CD4-positive, alpha-beta memory T cell (primary cell): ENCODE results near the gene SLC41A3. TPM values are rescaled to one million over a fixed set of nuclear protein-coding genes. Genes with fewer than 3 reads are reported as not detected.

Experiments used
- CTCF ChIA-PET: fragments of 350-600 bp; sonication (Branson Sonifier 250); formaldehyde crosslinking; loops from one replicate; lab custom pipeline; 2021; ENCODE audit warnings: inconsistent platforms; ENCODE audit not compliant: partially characterized antibody; lab: Charles Lee
- POLR2A ChIA-PET: fragments of 350-600 bp; sonication (Branson Sonifier 250); formaldehyde crosslinking; loops from one replicate; lab custom pipeline; 2021; ENCODE audit not compliant: partially characterized antibody; lab: Charles Lee
- DNase-seq, 5 donors: peaks; one replicate each; pipeline versions ENCODE4 v3.0.0 to v3.0.0-alpha.2; 2020 to 2022; ENCODE audit warnings: mixed read lengths in 1 of 5
- H3K27ac ChIP-seq: one replicate; pipeline ENCODE4 v1.7.0; 2013; ENCODE audit warnings: low read depth, low read length
- H3K27me3 ChIP-seq: 2 replicates; pipeline ENCODE4 v1.7.0; 2013; ENCODE audit warnings: mild to moderate bottlenecking, low read length, moderate library complexity; ENCODE audit not compliant: insufficient read depth
- H3K36me3 ChIP-seq: 2 replicates; pipeline ENCODE4 v1.7.0; 2013; ENCODE audit warnings: mild to moderate bottlenecking, low read length, moderate library complexity; ENCODE audit not compliant: insufficient read depth
- H3K4me1 ChIP-seq: 2 replicates; pipeline ENCODE4 v1.7.0; 2013; ENCODE audit warnings: mild to moderate bottlenecking, low read length, moderate library complexity; ENCODE audit not compliant: insufficient read depth
- H3K4me3 ChIP-seq, 2 donors: one replicate each; pipeline ENCODE4 v1.7.0; 2013; ENCODE audit warnings: low read length in 2 of 2, mild to moderate bottlenecking in 1 of 2
- H3K9me3 ChIP-seq, 2 donors: one replicate each; pipeline ENCODE4 v1.7.0; 2013; ENCODE audit warnings: low read length in 2 of 2, control low read depth in 1 of 2; ENCODE audit not compliant: control insufficient read depth in 1 of 2
- H3K27ac Mint-ChIP-seq, 7 donors: one replicate each; pipeline ENCODE4 v1.8.0; 2020 to 2021; ENCODE audit warnings: mixed read lengths in 7 of 7, mild to moderate bottlenecking in 6 of 7, inconsistent platforms in 3 of 7, moderate library complexity in 3 of 7
- H3K27me3 Mint-ChIP-seq, 2 donors: one replicate each; pipeline ENCODE4 v1.8.0; 2020 to 2021; ENCODE audit warnings: mixed read lengths in 2 of 2
- H3K36me3 Mint-ChIP-seq, 2 donors: one replicate each; pipeline ENCODE4 v1.8.0; 2020 to 2021; ENCODE audit warnings: mixed read lengths in 2 of 2, inconsistent platforms in 1 of 2, mild to moderate bottlenecking in 1 of 2
- H3K4me1 Mint-ChIP-seq, 4 donors: one replicate each; pipeline ENCODE4 v1.8.0; 2020 to 2021; ENCODE audit warnings: mixed read lengths in 4 of 4, mild to moderate bottlenecking in 1 of 4
- H3K4me3 Mint-ChIP-seq, 8 donors: one replicate each; pipeline ENCODE4 v1.8.0; 2020 to 2021; ENCODE audit warnings: mixed read lengths in 8 of 8, mild to moderate bottlenecking in 7 of 8, moderate library complexity in 6 of 8, inconsistent platforms in 3 of 8
- H3K9me3 Mint-ChIP-seq, 8 donors: one replicate each; pipeline ENCODE4 v1.8.0; 2020 to 2021; ENCODE audit warnings: mixed read lengths in 8 of 8, mild to moderate bottlenecking in 5 of 8, inconsistent platforms in 3 of 8, moderate library complexity in 1 of 8
- intact Hi-C: fragments of 100-400 bp; cut with micrococcal nuclease; formaldehyde crosslinking; loops from one replicate; pipeline ENCODE4 v1.15.1; 2023
- polyA plus RNA-seq, 2 donors: library from polyadenylated mRNA; unstranded; fragments of 300-500 nt; fragmentation: Illumina TruSeq; gene quantifications; one replicate each; pipeline ENCODE4 v1.2.3, GENCODE V29; 2021
- total RNA-seq, 2 experiments: library from RNA; stranded (reverse); gene quantifications; one replicate each; pipeline ENCODE4 v1.2.3, GENCODE V29; 2021

The SLC41A3 gene
- total and polyA plus RNA-seq, 4 experiments from 2014 or later: 22.5 to 41.2 (median 32.8) TPM

DNA sequence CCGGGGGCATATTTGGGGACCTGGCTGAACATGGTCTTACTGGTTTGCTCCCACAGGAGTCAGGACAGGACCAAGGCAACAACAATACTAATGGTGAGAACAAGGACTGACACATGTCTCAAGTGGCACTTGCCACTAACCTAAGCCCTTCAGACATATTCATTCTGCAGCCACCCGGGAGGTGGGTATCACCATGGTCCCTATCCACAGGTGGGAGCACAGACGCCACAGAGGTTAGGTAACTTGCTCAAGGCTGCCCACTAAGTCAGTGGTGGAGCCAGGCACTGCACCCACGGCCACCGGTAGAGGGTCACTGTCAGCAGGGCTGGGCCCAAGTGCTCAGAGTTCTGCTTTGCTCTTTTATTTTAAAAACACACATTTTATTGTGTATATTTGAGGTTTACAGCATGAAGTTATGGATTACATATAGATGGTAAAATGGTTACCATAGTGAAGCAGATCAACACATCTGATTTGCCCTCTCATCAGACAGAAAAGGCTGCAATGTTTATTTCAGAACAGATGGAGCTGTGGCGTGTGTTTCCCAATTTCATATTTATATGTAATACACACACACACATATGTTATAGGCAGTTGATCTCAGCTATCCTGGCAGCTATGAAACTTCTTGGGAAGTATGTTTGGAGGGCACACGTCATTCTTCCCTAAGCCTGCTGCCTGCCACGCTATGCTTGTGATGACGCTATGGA, 30.0 kb upstream of the SLC41A3 start:
- Histone ChIP-seq H3K9me3 (no peaks in the 10 kb centered on the region), H3K27me3 (no peaks in the 10 kb centered on the region), H3K4me1 (no peaks in the 10 kb centered on the region), H3K4me3 (no peak overlapping the region), H3K27ac (no peak overlapping the region), H3K36me3 (no peaks in the 10 kb centered on the region)
- Mint-ChIP-seq H3K27me3 (no peaks in the 10 kb centered on the region), H3K36me3 (no peaks in the 10 kb centered on the region), H3K4me3 (no peak overlapping the region), H3K9me3 (no peaks in the 10 kb centered on the region), H3K27ac (no peak overlapping the region), H3K4me1 (no peaks in the 10 kb centered on the region)
- DNase-seq: no peak
- POLR2A ChIA-PET: no interaction called here
- intact Hi-C loops: no loop called here
- CTCF ChIA-PET: no interaction called here

GRCh38 chr3:126113238-126113555, 29.3 kb upstream of the SLC41A3 start:
- Mint-ChIP-seq H3K27me3 (no peaks in the 10 kb centered on the region), H3K36me3 (no peaks in the 10 kb centered on the region), H3K9me3 (no peaks in the 10 kb centered on the region), H3K4me1 (no peaks in the 10 kb centered on the region), H3K4me3 (no peak overlapping the region), H3K27ac (no peak overlapping the region)
- POLR2A ChIA-PET: no interaction called here
- H3K4me3 ChIP-seq: no peak overlapping the region
- no peaks in the 10 kb centered on the region for H3K9me3 ChIP-seq
- H3K27ac ChIP-seq: no peak overlapping the region
- intact Hi-C loops: no loop called here
- H3K36me3 ChIP-seq: no peaks in the 10 kb centered on the region
- CTCF ChIA-PET: no interaction called here
- no peaks in the 10 kb centered on the region for H3K27me3 ChIP-seq
- no peaks in the 10 kb centered on the region for H3K4me1 ChIP-seq
- DNase-seq: no peak

GRCh38 chr3:126112531-126113237, 28.8 kb upstream of the SLC41A3 start:
- Histone ChIP-seq H3K27ac (no peak overlapping the region), H3K4me3 (no peak overlapping the region), H3K4me1 (no peaks in the 10 kb centered on the region), H3K9me3 (no peaks in the 10 kb centered on the region), H3K36me3 (no peaks in the 10 kb centered on the region), H3K27me3 (no peaks in the 10 kb centered on the region)
- Mint-ChIP-seq H3K4me3 (no peak overlapping the region), H3K4me1 (no peaks in the 10 kb centered on the region), H3K9me3 (no peaks in the 10 kb centered on the region), H3K36me3 (no peaks in the 10 kb centered on the region), H3K27ac (peak overlapping the region in 1 of 7 donors; percentile 23), H3K27me3 (no peaks in the 10 kb centered on the region)
- POLR2A ChIA-PET: no interaction called here
- no peak for DNase-seq
- intact Hi-C loops: no loop called here
- CTCF ChIA-PET: no interaction called here

- no peaks in the 10 kb centered on the region for H3K4me1 ChIP-seq
- Mint-ChIP-seq H3K9me3 (no peaks in the 10 kb centered on the region), H3K27ac (peak overlapping the region in 1 of 7 donors; percentile 23), H3K36me3 (no peaks in the 10 kb centered on the region), H3K27me3 (no peaks in the 10 kb centered on the region), H3K4me3 (no peak overlapping the region), H3K4me1 (no peaks in the 10 kb centered on the region)
- no peaks in the 10 kb centered on the region for H3K27me3 ChIP-seq
- H3K9me3 ChIP-seq: no peaks in the 10 kb centered on the region
- H3K4me3 ChIP-seq: no peak overlapping the region
- intact Hi-C loops: no loop called here
- ChIA-PET CTCF (no interaction called here), POLR2A (no interaction called here)
- no peak overlapping the region for H3K27ac ChIP-seq
- H3K36me3 ChIP-seq: no peaks in the 10 kb centered on the region
- DNase-seq: no peak
Observed at GRCh38 chr3:126111566-126112475, 27.9 kb upstream of the SLC41A3 start.

- Mint-ChIP-seq H3K27ac (no peak overlapping the region), H3K4me1 (no peaks in the 10 kb centered on the region), H3K27me3 (no peaks in the 10 kb centered on the region), H3K36me3 (no peaks in the 10 kb centered on the region), H3K4me3 (no peak overlapping the region), H3K9me3 (no peaks in the 10 kb centered on the region)
- POLR2A ChIA-PET: no interaction called here
- intact Hi-C loops: no loop called here
- CTCF ChIA-PET: no interaction called here
- Histone ChIP-seq H3K27me3 (no peaks in the 10 kb centered on the region), H3K9me3 (no peaks in the 10 kb centered on the region), H3K27ac (no peak overlapping the region), H3K4me3 (no peak overlapping the region), H3K4me1 (no peaks in the 10 kb centered on the region), H3K36me3 (no peaks in the 10 kb centered on the region)
- DNase-seq: no peak
Observed at GRCh38 chr3:126111126-126111551, 27.2 kb upstream of the SLC41A3 start.

GRCh38 chr3:126110431-126111125, 26.7 kb upstream of the SLC41A3 start:
- Histone ChIP-seq H3K4me1 (no peaks in the 10 kb centered on the region), H3K36me3 (no peaks in the 10 kb centered on the region), H3K4me3 (no peak overlapping the region), H3K27me3 (no peaks in the 10 kb centered on the region), H3K27ac (no peak overlapping the region), H3K9me3 (no peaks in the 10 kb centered on the region)
- no peaks in the 10 kb centered on the region for H3K27me3 Mint-ChIP-seq
- ChIA-PET CTCF (no interaction called here), POLR2A (no interaction called here)
- H3K9me3 Mint-ChIP-seq: no peaks in the 10 kb centered on the region
- no peaks in the 10 kb centered on the region for H3K36me3 Mint-ChIP-seq
- no peak overlapping the region for H3K4me3 Mint-ChIP-seq
- intact Hi-C loops: no loop called here
- no peak overlapping the region for H3K27ac Mint-ChIP-seq
- DNase-seq: no peak
- H3K4me1 Mint-ChIP-seq: no peaks in the 10 kb centered on the region

DNA sequence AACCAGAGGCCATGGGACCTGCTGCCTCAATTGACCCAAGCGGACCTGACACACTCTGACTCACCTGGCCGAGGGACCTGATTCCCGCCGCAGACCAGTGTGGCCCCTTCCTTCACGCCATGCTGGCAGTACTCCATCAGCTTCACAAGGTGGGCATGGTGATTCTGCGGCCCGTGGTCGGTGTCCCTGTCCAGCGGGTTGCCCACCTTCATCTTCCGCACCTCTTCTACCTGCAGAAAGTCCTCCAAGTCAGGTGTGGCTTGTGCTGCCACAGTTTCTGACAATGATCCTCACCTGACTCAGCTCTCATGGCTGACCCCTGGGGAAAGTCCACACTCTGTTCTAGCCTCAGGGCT, 25.9 kb upstream of the SLC41A3 start:
- Mint-ChIP-seq H3K4me1 (no peaks in the 10 kb centered on the region), H3K4me3 (no peak overlapping the region), H3K36me3 (no peaks in the 10 kb centered on the region), H3K27ac (peak overlapping the region in 1 of 7 donors; percentile 68), H3K9me3 (no peaks in the 10 kb centered on the region), H3K27me3 (no peaks in the 10 kb centered on the region)
- H3K27ac ChIP-seq: no peak overlapping the region
- no peaks in the 10 kb centered on the region for H3K27me3 ChIP-seq
- ChIA-PET CTCF (no interaction called here), POLR2A (no interaction called here)
- no peaks in the 10 kb centered on the region for H3K4me1 ChIP-seq
- DNase-seq: no peak
- no peak overlapping the region for H3K4me3 ChIP-seq
- intact Hi-C loops: no loop called here
- no peaks in the 10 kb centered on the region for H3K36me3 ChIP-seq
- H3K9me3 ChIP-seq: no peaks in the 10 kb centered on the region
